GM18498 (cell line): Measurements from ENCODE around the gene OPN3.
A peak's percentile ranks its signal among the peaks of the same experiment; 100 is the strongest.

ENCODE experiments used
- ATAC-seq: cut with Tn5 transposase; IDR thresholded peaks from one replicate; pipeline ENCODE4 v1.9.1; 2021; ENCODE audit warnings: mild to moderate bottlenecking, moderate library complexity; ENCODE audit not compliant: unreplicated experiment

OPN3 gene

GRCh38 chr1:241592273-241592958 lies 47.8 kb downstream of the OPN3 start:
- ATAC-seq: peak; percentile 69

- no peak for ATAC-seq
Measured at GRCh38 chr1:241591736-241592135, 48.4 kb downstream of the OPN3 start.

GRCh38 chr1:241591317-241591716 lies 48.9 kb downstream of the OPN3 start:
- no peak for ATAC-seq

DNA sequence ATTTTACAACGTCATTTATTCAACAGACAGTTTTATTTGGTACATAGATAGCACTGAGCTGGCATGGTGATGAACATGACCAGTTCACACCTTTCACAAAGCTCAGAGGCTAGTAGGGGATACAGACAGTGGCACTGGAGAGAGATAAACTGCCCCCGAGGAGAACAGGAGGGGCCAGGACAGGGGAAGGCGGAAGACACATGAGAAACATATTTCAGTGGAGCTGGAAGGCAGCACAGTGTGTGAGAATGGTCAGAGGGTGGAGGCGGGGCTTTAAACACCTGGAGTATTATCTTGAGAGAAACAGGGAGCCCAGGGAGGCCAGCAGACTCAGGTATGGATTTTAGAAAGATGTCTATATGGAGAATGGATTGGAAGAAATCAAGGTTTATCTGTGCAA lies 49.5 kb downstream of the OPN3 start:
- no peak for ATAC-seq

- no peak for ATAC-seq
Measured at GRCh38 chr1:241589521-241589920, 50.6 kb downstream of the OPN3 start.

- no peak for ATAC-seq
Measured at GRCh38 chr1:241586905-241587512, 53.2 kb downstream of the OPN3 start.

- no peak for ATAC-seq
Measured at GRCh38 chr1:241582921-241583321, 57.2 kb downstream of the OPN3 start.

DNA sequence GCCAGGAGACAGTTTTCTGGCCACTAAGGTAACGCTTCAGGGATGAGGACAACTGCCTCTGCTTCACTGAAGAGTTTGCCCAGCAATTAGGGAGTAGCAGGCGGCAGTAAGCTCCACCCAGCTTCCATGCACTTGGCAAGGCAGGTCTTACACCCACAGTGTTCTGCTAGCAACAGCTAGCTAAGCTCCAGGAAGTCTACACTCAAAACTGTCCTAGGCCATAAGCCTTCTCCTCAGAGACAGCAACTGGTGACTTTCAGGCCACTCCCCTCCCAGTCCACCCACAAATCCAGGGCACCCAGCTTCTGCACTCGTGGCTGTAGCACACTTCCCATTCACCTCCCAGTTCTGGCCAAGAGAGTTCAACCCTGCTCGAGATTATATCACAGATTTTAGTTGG lies 60.7 kb downstream of the OPN3 start:
- no peak for ATAC-seq

- ATAC-seq: no peak
Measured at GRCh38 chr1:241574154-241574553, 66.0 kb downstream of the OPN3 start.

DNA sequence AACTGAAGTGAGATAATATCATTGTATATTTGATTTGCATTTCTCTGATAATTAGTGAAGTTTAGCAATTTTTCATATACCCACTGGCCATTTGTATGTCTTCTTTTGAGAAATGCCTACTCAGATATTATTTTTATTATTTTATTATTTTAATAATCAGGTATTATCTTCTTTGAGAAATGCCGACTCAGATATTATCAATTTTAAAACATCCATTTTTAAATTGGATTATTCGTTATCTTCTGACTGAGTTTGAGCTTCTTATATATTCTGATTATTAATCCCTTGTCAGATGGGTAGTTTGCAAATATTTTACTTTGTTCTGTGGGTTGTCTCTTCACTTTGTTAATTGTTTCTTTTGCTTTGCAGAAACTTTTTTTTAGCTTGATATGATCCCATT lies 70.3 kb downstream of the OPN3 start:
- no peak for ATAC-seq

DNA sequence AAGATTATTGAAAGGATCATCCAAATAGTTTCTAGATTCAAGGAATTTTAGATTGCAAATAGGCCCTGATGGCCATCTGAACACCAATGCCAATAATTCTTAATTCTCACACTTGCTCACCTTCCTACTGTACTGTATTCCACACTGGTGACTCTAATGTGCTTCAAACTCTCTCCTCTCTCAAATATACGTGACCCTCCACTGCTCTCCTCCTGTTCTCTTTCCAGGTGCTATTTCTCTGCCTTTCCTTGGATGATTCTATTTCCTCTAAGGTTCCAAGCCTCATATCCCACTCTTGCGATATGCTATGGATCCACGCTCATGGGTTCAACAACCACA lies 79.4 kb downstream of the OPN3 start:
- ATAC-seq: no peak

GRCh38 chr1:241560146-241560848 lies 79.9 kb downstream of the OPN3 start:
- ATAC-seq: no peak

GRCh38 chr1:241557551-241558193 lies 82.5 kb downstream of the OPN3 start:
- no peak for ATAC-seq

- ATAC-seq: no peak
Measured at GRCh38 chr1:241557031-241557430, 83.1 kb downstream of the OPN3 start.

DNA sequence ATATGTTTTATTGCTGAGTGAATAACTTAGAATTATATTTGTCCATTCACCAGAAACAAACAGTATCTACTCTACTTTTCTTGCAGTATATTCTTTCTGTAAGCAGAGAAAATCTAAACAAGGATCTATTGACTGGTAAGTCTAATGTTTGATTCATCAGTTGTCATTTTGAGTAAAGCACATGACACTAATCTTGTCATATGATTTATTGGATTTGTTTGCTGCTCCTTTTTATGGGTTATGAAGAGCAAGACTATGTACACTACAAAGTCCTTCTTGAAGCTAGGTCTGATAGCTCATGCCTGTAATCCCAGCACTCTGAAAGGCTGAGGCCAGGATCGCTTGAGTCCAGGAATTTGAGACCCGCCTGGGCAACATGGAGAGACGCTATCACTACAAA lies 84.6 kb downstream of the OPN3 start:
- no peak for ATAC-seq

DNA sequence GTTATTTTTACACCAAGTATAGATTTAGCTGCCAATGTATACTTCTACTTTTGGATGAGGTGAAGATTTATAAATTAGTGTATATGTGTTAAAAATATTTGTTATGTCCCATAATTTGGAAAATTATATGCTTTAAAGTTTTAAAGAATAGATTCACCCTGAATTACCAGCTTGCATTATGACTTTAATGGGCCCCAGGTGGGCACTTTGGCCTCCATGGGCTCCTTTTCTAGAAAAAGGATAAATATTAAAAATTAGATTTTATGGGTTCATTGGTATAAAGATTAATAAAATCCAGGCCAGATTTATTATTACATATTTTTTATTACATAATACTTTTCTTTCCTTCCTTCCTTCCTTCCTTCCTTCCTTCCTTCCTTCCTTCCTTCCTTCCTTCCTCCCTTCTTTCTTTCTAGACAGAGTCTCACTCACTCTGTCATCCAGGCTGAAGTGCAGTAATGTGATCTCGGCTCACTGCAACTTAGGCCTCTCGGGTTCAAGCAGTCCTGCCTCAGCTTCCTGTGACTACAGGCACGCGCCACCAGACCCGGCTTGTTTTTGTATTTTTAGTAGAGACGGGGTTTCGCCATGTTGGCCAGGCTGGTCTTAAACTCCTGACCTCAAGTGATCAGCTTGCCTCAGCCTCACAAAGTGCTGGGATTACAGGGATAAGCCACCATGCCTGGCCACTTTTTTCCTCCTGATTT lies 86.1 kb downstream of the OPN3 start:
- no peak for ATAC-seq

- ATAC-seq: peak; percentile 84
Measured at GRCh38 chr1:241551759-241552638, 88.2 kb downstream of the OPN3 start.

GRCh38 chr1:241550318-241550717 lies 89.9 kb downstream of the OPN3 start:
- no peak for ATAC-seq

DNA sequence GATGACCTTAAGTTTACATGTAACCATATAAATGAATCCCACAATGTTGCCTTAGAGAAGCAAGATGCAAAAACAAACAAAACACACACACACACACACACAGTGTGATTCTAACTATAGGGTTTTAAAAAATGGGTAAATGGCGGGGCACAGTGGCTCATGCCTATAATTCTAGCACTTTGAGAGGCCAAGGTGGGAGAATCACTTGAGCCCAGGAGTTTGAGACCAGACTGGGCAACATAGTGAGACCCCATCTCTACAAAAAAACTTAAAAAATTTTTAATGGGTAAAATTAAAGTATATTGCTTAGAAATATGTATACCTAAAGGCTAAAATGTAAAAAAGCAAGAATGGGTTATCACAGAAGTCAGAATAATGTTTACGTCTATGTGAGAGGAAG lies 92.2 kb downstream of the OPN3 start:
- ATAC-seq: no peak
